ENCODE results near the gene STK31.

- TF ChIP-seq CTCF (IDR thresholded peaks at IDR 0.05; ENCODE audit: poor library complexity) (no peak), EZH2 (IDR thresholded peaks at IDR 0.05; ENCODE audit: borderline replicate concordance) (no peak)
Observed at GRCh38 chr7:23717788-23718187, 7.8 kb downstream of the STK31 start.
